ENCODE measurements around the gene SYTL4. TPM values are rescaled to one million over a fixed set of nuclear protein-coding genes. Genes with fewer than 3 reads are reported as not detected.

The SYTL4 gene
- polyA plus RNA-seq, 1 experiment = 3.3 TPM

DNA sequence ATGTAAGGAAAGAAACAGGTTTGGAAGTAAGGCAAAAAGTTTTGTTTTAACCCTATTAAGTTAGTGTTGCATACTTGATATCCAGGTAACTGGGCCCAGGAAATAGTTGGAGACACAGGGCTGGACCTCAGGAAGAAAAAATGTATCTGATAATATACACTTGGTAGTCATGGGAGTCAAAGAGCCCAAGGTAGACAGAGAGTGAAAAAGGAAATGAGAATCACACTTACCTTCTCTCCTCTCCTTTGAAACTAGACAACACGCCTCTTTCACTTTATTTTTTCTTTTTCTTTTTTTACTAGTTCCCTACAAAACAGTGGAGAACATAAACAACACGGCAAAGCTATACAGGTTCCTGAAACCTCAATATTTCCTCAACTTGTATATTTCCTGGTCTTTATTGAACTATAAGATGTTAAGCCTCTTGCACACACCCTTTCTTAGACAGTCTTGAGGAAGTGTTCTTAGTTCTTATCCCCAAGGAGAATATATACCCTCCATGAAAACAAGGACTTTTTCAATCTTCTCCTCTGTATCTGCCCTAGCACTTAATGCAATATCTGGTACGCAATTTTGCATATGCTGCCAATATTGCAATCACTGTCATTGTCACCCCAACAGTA lies 27.2 kb downstream of the SYTL4 start:
- ChIA-PET CTCF (no interaction called here), POLR2A (interaction anchor here (0.5 kb wide), 1 partner anchor 55 kb away, joined by 3 read pairs; no protein-coding TSS in a partner anchor)
- DNase-seq (ENCODE audit: low read depth) = no peak
- no peak overlapping the region for H3K4me3 ChIP-seq (ENCODE audit: low read depth, low read length)
- no peaks in the 10 kb centered on the region for H3K36me3 ChIP-seq (ENCODE audit: control insufficient read depth, insufficient read depth, low read length)
- H3K27me3 ChIP-seq (ENCODE audit: control insufficient read depth, insufficient read depth, low read length) = no peaks in the 10 kb centered on the region
- TF ChIP-seq, protein P1, sequence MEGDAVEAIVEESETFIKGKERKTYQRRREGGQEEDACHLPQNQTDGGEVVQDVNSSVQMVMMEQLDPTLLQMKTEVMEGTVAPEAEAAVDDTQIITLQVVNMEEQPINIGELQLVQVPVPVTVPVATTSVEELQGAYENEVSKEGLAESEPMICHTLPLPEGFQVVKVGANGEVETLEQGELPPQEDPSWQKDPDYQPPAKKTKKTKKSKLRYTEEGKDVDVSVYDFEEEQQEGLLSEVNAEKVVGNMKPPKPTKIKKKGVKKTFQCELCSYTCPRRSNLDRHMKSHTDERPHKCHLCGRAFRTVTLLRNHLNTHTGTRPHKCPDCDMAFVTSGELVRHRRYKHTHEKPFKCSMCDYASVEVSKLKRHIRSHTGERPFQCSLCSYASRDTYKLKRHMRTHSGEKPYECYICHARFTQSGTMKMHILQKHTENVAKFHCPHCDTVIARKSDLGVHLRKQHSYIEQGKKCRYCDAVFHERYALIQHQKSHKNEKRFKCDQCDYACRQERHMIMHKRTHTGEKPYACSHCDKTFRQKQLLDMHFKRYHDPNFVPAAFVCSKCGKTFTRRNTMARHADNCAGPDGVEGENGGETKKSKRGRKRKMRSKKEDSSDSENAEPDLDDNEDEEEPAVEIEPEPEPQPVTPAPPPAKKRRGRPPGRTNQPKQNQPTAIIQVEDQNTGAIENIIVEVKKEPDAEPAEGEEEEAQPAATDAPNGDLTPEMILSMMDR (IDR thresholded peaks at IDR 0.05; ENCODE audit: insufficient read depth, low read depth, low read length) = no peak

DNA sequence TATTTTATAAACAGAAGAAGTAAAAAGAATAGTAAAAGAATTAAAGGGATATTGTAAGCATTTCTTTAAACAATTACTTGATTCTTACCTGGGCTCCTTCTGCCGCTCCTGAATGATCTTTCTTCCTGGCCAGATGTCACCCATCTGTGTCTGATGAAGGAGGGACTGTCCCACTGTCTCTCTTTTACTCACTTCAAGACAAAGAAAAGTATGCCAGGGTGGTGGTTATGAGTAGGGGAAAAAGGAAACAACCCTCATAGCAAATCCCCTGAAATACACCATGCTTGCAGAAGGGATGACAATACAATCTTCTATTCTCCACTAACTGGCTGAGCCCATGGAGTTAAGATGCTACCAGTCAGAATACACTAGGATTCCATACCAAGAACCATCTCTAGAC lies 31.1 kb downstream of the SYTL4 start:
- H3K4me3 ChIP-seq (ENCODE audit: low read depth, low read length) = no peak overlapping the region
- no peaks in the 10 kb centered on the region for H3K27me3 ChIP-seq (ENCODE audit: control insufficient read depth, insufficient read depth, low read length)
- POLR2A ChIA-PET = no interaction called here
- DNase-seq (ENCODE audit: low read depth) = no peak
- TF ChIP-seq, protein P1 (IDR thresholded peaks at IDR 0.05; ENCODE audit: insufficient read depth, low read depth, low read length) = no peak
- no peaks in the 10 kb centered on the region for H3K36me3 ChIP-seq (ENCODE audit: control insufficient read depth, insufficient read depth, low read length)
- CTCF ChIA-PET = no interaction called here

DNA sequence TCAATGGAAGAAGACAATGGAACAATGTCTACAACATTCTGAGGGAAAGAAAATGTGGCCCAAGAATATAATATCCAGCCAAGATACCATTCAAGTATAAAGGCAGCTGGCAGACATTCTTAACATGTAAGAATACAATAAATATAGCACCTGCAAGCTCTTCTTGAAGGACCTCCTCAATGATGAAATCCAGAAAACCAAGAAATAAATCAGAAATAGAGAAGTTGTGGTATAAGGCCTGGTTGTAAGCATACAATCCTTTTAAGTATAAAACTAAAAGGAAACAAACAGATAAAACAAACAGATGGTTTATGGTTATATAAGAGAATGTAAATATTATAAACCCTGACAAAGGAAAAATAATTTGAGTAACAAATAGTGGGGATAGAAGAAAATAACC lies 33.4 kb downstream of the SYTL4 start:
- Histone ChIP-seq H3K4me3 (ENCODE audit: low read depth, low read length) (no peak overlapping the region), H3K27me3 (ENCODE audit: control insufficient read depth, insufficient read depth, low read length) (no peaks in the 10 kb centered on the region), H3K36me3 (ENCODE audit: control insufficient read depth, insufficient read depth, low read length) (no peaks in the 10 kb centered on the region)
- no peak for DNase-seq (ENCODE audit: low read depth)
- ChIA-PET CTCF (no interaction called here), POLR2A (no interaction called here)
- TF ChIP-seq, protein P1 (IDR thresholded peaks at IDR 0.05; ENCODE audit: insufficient read depth, low read depth, low read length) = no peak

DNA sequence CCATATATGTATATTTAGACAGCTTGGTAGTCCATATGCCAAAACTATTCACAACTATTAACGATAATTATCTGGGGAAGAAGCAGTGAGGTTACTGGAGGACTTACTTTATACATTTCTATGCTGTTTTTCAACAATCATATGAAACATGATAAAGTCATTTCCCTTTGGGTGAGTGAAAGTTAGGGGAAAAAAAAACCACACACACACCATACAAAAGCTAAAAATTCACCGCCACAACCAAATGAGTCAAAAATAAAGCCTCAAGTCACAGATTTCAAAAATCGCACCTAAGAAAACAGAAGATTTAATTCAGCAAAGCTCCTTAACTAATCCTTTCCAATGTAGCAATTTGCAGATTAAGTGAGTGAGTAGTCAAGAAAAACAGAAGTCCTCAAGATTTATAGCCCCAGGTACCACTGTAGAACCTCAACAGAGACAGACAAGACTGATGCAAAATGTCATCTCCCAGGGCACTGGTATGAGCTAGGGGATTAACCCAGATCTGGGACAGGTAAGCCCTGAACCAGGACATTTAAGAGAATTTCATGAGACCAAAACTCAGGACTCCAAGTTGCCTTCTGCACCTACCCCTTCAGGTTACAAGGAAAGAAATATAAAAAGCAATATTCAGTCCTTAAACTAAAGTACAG lies 35.1 kb downstream of the SYTL4 start:
- no peak overlapping the region for H3K4me3 ChIP-seq (ENCODE audit: low read depth, low read length)
- ChIA-PET CTCF (interaction anchor here (1.4 to 2.2 kb wide), 2 partner anchors 10 to 72 kb away, joined by 4 to 11 read pairs; no protein-coding TSS in a partner anchor), POLR2A (no interaction called here)
- H3K27me3 ChIP-seq (ENCODE audit: control insufficient read depth, insufficient read depth, low read length) = no peaks in the 10 kb centered on the region
- no peak for DNase-seq (ENCODE audit: low read depth)
- TF ChIP-seq, protein P1 (IDR thresholded peaks at IDR 0.05; ENCODE audit: insufficient read depth, low read depth, low read length) = no peak
- H3K36me3 ChIP-seq (ENCODE audit: control insufficient read depth, insufficient read depth, low read length) = no peaks in the 10 kb centered on the region

DNA sequence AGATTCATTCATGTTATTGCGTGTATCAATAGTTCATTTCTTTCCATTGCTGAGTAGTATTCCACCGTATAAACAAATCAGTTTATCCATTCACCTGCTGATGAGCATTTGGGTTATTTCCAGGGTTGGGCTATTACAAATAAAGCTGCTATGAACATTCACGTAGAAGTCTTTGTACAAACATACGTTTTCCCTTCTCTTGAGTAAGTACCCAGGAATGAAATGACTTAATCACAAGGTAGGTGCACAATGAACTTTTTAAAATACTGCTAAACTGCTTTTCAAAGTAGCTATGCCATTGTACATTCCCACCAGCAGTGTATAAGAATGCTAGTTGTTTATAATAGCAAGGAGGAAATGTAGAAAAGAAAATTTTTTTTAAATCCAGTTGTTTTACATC lies 35.9 kb downstream of the SYTL4 start:
- no peak overlapping the region for H3K4me3 ChIP-seq (ENCODE audit: low read depth, low read length)
- no peaks in the 10 kb centered on the region for H3K27me3 ChIP-seq (ENCODE audit: control insufficient read depth, insufficient read depth, low read length)
- H3K36me3 ChIP-seq (ENCODE audit: control insufficient read depth, insufficient read depth, low read length) = no peaks in the 10 kb centered on the region
- ChIA-PET CTCF (interaction anchor here (1.4 to 2.2 kb wide), 2 partner anchors 10 to 72 kb away, joined by 4 to 11 read pairs; no protein-coding TSS in a partner anchor), POLR2A (no interaction called here)
- TF ChIP-seq, protein P1 (IDR thresholded peaks at IDR 0.05; ENCODE audit: insufficient read depth, low read depth, low read length) = no peak
- no peak for DNase-seq (ENCODE audit: low read depth)

Measured in BJ (cell line).